GM19193 (cell line): Measurements from ENCODE around the gene PRR27.

ENCODE experiments used
- POLR2A ChIP-seq: IDR thresholded peaks from 4 replicates; pipeline ENCODE4 v1.6.1; 2011; ENCODE audit not compliant: insufficient read depth, insufficient read length; ENCODE audit errors: extremely low read depth

Gene PRR27

DNA sequence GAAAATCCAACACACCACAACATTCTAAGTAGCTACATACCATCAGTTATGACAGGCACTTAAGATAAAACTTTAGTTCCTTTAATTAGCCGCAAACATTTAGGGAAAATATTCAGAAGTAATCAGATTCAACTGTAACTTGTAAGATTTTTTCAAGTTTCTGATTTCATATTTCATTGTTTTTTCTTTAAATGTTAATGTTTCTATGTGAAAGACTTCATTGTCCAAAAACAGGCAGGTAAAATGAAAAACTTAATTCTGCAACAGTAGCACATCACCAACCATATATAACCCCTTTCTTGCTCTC lies 29.9 kb downstream of the PRR27 start:
- no peak for TF ChIP-seq POLR2A

DNA sequence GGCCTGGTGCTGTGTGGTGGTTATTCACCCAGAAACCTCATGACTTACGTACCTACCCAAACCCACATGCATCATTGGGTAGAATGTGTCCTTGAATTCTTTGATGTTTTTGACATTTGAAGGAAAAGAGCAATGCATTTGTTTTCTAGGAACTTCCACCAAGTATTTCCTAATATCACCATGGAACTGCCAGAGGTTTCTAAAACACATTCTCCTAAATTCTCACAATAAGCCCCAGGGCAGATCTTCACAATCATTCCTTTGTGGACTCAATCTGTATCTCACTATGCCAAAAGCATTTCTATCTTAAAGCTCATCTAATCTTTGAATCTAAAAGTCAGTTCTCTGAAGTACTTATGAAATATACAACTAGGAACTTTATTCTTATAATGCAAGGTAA lies 33.2 kb downstream of the PRR27 start:
- no peak for TF ChIP-seq POLR2A

DNA sequence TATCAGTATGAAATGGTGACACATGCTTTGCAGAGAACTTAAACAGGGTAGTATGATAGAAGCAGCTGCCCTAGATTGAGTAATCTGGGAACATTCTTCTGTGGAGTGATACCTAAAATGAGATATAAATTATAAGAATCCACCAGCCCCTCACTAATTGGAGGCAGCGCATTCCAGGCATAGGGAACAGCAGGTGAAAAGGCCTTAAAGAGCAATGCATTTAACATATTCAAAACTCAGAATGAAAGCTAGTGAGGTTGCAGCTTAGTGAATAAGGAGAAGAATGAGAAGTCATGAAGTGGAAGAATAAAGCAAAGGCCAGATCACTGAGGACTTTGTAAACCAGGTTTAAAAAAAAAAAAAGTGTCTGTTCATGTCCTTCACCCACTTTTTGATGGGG lies 36.5 kb downstream of the PRR27 start:
- TF ChIP-seq POLR2A, result no peak

DNA sequence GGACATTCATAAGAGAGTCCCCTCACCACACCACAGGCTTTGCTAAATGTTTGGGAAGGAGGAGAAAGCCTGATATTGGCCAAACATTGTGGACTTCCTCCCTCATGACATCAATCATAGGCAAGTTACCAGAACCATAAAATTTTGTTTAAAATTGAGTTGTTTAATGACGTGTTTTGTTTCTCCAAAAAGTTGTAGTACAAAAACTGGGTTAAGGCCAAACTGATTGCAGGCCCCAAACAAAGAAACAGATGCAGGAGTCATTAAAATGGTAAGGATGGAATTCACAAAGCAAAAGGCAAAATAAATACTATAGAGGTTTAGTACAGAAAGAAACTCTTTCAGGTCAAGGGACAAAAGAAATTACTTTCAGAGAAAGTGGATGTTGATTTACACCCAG lies 37.6 kb downstream of the PRR27 start:
- no peak for TF ChIP-seq POLR2A

DNA sequence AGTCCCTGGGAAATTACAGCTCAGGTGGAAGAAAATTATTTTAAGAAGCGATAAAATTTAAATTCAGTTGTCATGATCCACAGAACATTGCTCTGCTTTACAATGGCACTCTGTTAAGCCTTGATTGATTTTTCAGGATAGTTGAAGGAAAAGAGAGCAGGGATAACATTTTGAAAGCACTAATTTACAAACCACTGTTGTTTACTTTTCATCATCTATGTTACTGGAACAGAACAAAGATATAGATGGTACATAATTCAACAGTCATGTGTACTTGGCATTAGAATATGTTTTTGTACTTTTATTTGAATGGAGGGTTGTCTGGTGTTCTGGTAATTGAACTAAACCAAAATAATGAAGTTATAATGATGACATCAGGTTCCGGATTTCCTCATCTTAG lies 38.9 kb downstream of the PRR27 start:
- no peak for TF ChIP-seq POLR2A

DNA sequence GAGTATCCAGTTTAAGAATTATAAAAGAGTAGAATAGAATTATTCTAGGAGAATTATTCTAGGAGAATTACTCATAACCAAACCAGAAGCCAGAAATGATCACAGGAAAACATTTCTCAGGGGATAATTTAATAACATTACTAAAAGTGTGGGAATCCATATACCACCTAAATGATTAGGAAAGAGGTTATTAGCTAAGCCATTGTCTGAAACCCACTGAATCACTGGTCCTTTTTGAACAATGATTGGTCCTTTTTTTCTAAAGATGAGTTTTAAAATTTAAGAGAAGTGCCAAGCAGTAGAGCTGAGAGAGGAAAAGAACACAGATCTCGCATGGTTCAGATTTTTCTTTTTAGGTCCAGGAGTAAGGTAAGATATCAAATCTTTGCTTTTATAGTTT lies 41.4 kb downstream of the PRR27 start, which contains the start of gene ODAM:
Gene ODAM, plus strand, starts transcription at position 301 of the 400 bp plus-strand sequence. CDS start 819 bp downstream, outside the sequence.
- TF ChIP-seq POLR2A, result no peak

DNA sequence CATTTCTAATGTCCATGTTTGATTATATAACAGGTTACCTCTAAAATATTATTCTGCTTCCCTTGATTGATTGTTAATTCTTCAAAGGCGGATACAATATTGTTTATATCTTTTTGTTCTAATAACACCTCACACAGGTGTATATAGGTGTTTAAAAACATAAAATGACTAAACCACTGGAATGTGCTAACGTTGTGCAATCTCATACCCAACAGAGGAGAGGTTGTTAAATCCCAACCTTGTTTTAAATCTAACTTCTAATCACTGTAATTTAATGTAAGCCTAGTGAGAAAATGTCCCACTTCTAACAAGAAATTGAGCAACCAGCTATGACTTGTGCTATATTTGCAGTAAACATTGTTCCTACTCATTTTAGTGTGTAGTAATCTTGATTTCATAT lies 42.8 kb downstream of the PRR27 start:
- no peak for TF ChIP-seq POLR2A

DNA sequence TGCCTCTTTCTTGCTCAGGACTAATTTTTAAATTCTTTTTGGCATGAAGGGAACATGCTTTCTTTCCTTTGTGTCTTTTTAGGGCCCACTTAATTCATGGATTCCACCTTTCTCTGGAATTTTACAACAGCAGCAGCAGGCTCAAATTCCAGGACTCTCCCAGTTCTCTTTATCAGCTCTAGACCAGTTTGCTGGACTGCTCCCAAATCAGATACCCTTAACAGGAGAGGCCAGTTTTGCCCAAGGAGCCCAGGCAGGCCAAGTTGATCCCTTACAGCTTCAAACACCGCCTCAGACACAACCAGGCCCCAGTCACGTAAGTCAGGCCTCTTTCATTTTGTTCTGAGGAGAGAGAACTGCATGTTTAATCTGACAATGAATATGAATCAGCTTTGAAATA lies 43.8 kb downstream of the PRR27 start:
- TF ChIP-seq POLR2A, result no peak

DNA sequence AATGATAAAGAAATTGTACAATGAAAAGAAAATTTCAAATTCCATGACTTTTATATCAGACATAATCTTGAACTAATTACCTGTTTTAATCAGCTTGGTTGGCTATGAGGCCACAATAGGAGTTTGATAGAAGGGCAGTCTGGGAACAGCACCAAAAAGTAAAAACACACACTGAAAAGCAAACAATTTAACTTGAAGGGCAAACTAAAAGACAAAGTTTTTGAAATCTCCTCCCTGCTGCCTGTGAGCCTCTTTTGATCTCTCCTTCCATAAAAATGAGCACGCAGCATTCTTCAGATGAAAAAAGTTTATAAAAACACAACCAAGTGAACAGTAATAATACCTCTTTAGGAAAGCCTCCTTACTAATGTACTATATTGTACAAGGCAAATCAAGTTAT lies 49.6 kb downstream of the PRR27 start:
- no peak for TF ChIP-seq POLR2A
